ENCODE data around the gene C15orf40. TPM values are rescaled to one million over a fixed set of nuclear protein-coding genes. Genes with fewer than 3 reads are reported as not detected.

Gene C15orf40
- total RNA-seq, 1 donor from 2014 or later: 14.7 TPM

GRCh38 chr15:82966671-82967071 is 44.8 kb downstream of the C15orf40 start:
- Mint-ChIP-seq H3K9me3 (ENCODE audit: low read depth) (no peaks in the 10 kb centered on the region), H3K4me1 (ENCODE audit: low read depth) (peaks cover 5% of the 10 kb centered on the region), H3K27ac (ENCODE audit: unreplicated experiment) (no peak overlapping the region), H3K27me3 (ENCODE audit: low read depth) (no peaks in the 10 kb centered on the region), H3K4me3 (ENCODE audit: unreplicated experiment) (no peak overlapping the region), H3K36me3 (ENCODE audit: low read depth) (no peaks in the 10 kb centered on the region)
- no peak for TF ChIP-seq CTCF (IDR thresholded peaks at IDR 0.05)
- no peak for DNase-seq (ENCODE audit: low spot score)

- Mint-ChIP-seq H3K36me3 (ENCODE audit: low read depth) (no peaks in the 10 kb centered on the region), H3K27me3 (ENCODE audit: low read depth) (no peaks in the 10 kb centered on the region), H3K4me3 (ENCODE audit: unreplicated experiment) (no peak overlapping the region), H3K4me1 (ENCODE audit: low read depth) (no peaks in the 10 kb centered on the region), H3K9me3 (ENCODE audit: low read depth) (no peaks in the 10 kb centered on the region), H3K27ac (ENCODE audit: unreplicated experiment) (no peak overlapping the region)
- DNase-seq (ENCODE audit: low spot score): no peak
- TF ChIP-seq CTCF (IDR thresholded peaks at IDR 0.05): no peak
Measured at GRCh38 chr15:82964890-82965289, 46.5 kb downstream of the C15orf40 start.

- no peak overlapping the region for H3K27ac Mint-ChIP-seq (ENCODE audit: unreplicated experiment)
- H3K4me3 Mint-ChIP-seq (ENCODE audit: unreplicated experiment): no peak overlapping the region
- TF ChIP-seq CTCF (IDR thresholded peaks at IDR 0.05): no peak
- no peaks in the 10 kb centered on the region for H3K36me3 Mint-ChIP-seq (ENCODE audit: low read depth)
- H3K4me1 Mint-ChIP-seq (ENCODE audit: low read depth): no peaks in the 10 kb centered on the region
- H3K27me3 Mint-ChIP-seq (ENCODE audit: low read depth): no peaks in the 10 kb centered on the region
- DNase-seq (ENCODE audit: low spot score): no peak
- no peaks in the 10 kb centered on the region for H3K9me3 Mint-ChIP-seq (ENCODE audit: low read depth)
Measured at GRCh38 chr15:82963471-82964341, 47.7 kb downstream of the C15orf40 start.

- TF ChIP-seq CTCF (IDR thresholded peaks at IDR 0.05): no peak
- Mint-ChIP-seq H3K36me3 (ENCODE audit: low read depth) (no peaks in the 10 kb centered on the region), H3K9me3 (ENCODE audit: low read depth) (no peaks in the 10 kb centered on the region), H3K27me3 (ENCODE audit: low read depth) (no peaks in the 10 kb centered on the region), H3K4me1 (ENCODE audit: low read depth) (no peaks in the 10 kb centered on the region), H3K4me3 (ENCODE audit: unreplicated experiment) (no peak overlapping the region), H3K27ac (ENCODE audit: unreplicated experiment) (no peak overlapping the region)
- no peak for DNase-seq (ENCODE audit: low spot score)
Measured at GRCh38 chr15:82960766-82961165, 50.7 kb downstream of the C15orf40 start.

- Mint-ChIP-seq H3K27me3 (ENCODE audit: low read depth) (no peaks in the 10 kb centered on the region), H3K9me3 (ENCODE audit: low read depth) (no peaks in the 10 kb centered on the region), H3K27ac (ENCODE audit: unreplicated experiment) (no peak overlapping the region), H3K4me3 (ENCODE audit: unreplicated experiment) (no peak overlapping the region), H3K4me1 (ENCODE audit: low read depth) (no peaks in the 10 kb centered on the region), H3K36me3 (ENCODE audit: low read depth) (no peaks in the 10 kb centered on the region)
- DNase-seq (ENCODE audit: low spot score): no peak
- TF ChIP-seq CTCF (IDR thresholded peaks at IDR 0.05): no peak
Measured at GRCh38 chr15:82959423-82959822, 52.0 kb downstream of the C15orf40 start.
